Astrocyte of the spinal cord (primary cell): ENCODE data around the gene SLC35E3.

Source experiments
- DNase-seq: peaks from one replicate; pipeline ENCODE4 v3.0.0; 2011; ENCODE audit warnings: low read depth, low spot score
- H3K4me3 ChIP-seq: 2 replicates; pipeline ENCODE4 v1.5.1; 2011; ENCODE audit warnings: low read depth, mild to moderate bottlenecking, low read length, moderate library complexity
- in situ Hi-C: cut with HindIII; loops from 2 replicates; pipeline ENCODE4 v1.10.0; 2017; ENCODE audit warnings: low sequenced_read_pairs
- TF ChIP-seq, protein P1 (sequence below): IDR thresholded peaks from 2 replicates; pipeline ENCODE4 v1.5.1; 2012; ENCODE audit warnings: low read depth, mild to moderate bottlenecking, low read length, inconsistent platforms

SLC35E3 gene

DNA sequence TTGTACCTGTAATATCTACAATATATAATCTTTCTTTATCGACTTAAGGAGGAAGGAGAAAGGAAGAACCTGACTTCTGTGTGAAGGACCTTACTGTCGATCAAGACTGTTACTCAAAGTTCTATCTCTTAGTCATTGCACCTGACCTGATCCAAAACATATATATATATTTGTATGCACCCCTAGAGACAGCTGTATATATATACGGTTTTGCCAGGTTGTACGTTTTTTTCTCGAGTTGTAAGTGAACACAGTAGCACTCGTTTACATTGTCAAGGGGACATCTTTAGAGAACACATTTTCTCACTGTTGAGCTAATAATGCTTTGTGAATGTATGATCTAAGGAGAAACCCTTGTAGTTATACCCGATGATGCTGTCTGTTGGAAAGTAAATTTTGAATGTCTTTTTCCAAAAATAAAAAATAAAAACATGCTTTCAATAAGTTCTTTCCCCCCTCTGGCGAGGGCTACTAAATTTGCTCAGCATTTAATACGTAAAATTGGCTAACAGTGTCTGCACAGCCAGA, 536 bp upstream of the SLC35E3 start:
- TF ChIP-seq, protein P1, sequence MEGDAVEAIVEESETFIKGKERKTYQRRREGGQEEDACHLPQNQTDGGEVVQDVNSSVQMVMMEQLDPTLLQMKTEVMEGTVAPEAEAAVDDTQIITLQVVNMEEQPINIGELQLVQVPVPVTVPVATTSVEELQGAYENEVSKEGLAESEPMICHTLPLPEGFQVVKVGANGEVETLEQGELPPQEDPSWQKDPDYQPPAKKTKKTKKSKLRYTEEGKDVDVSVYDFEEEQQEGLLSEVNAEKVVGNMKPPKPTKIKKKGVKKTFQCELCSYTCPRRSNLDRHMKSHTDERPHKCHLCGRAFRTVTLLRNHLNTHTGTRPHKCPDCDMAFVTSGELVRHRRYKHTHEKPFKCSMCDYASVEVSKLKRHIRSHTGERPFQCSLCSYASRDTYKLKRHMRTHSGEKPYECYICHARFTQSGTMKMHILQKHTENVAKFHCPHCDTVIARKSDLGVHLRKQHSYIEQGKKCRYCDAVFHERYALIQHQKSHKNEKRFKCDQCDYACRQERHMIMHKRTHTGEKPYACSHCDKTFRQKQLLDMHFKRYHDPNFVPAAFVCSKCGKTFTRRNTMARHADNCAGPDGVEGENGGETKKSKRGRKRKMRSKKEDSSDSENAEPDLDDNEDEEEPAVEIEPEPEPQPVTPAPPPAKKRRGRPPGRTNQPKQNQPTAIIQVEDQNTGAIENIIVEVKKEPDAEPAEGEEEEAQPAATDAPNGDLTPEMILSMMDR = no peak
- peak overlapping the region; percentile 69 for H3K4me3 ChIP-seq
- DNase-seq = peak; percentile 1
- in situ Hi-C loops = no loop called here

DNA sequence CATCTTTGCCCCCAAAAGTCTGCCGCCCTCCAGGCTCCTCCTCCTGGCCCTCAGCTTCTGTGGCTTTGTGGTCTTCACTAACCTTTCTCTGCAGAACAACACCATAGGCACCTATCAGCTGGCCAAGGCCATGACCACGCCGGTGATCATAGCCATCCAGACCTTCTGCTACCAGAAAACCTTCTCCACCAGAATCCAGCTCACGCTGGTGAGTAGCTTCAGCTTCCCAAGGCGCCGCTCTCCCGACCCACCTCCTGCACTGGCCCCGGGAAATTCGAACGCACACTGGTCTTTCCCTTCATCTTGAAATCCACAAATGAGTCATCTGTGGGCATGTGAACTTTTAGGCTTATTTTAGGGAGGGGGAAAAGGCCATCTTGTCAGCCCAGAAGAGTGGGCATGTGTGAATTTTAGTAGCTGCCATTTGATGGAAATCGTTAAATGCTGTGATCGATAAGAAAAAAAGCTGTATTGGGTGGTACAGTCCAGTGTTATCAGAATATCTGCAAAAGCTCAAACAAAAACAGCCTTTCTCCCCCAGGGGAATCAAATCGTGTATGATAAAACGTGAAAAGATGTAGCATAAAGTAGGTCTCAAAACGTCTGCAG, 700 bp downstream of the SLC35E3 start:
- TF ChIP-seq, protein P1 = no peak
- peak overlapping the region; percentile 69 for H3K4me3 ChIP-seq
- in situ Hi-C loops = no loop called here
- peak; percentile 72 for DNase-seq

DNA sequence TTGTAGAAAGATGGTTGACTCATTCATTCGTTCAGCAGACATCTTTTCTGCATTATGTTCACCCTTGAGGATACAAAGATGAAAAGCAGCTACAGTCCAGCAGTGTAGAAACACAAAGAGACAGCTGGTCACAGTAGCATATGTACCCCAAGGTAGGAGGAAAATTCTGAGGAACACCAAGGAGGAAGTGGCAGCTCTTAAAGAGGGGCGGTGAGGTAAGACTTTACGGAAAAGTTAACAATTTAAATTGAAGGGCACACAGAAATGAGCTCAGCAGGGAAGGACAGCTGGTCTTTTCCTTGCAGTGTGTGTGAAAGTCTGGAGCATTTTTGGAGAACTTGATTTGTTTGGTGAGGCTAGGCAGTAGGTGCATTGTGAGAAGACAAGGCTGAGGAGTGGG, 3.5 kb downstream of the SLC35E3 start:
- TF ChIP-seq, protein P1 = no peak
- no peak overlapping the region for H3K4me3 ChIP-seq
- in situ Hi-C loops = no loop called here
- no peak for DNase-seq

DNA sequence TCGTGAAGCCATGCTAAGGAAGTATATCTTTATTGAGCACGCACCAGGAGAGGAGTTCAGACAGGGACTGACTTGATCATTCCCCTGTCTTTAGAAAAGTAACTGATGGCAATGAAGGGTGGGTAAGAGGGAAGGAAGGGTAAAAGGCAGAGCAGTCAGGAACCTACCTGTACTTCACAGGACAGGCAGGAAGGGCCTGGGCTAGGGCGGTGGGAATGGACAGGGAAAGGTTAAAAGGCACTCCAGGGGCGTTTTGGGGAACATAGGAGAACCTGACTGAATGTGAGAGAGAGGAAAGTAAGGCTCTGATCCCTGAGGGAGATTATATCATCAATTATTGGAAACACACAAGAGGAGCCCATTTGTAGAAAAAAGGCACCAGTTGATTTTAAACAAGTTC, 3.9 kb downstream of the SLC35E3 start:
- no peak overlapping the region for H3K4me3 ChIP-seq
- DNase-seq = no peak
- TF ChIP-seq, protein P1 = no peak
- in situ Hi-C loops = no loop called here

DNA sequence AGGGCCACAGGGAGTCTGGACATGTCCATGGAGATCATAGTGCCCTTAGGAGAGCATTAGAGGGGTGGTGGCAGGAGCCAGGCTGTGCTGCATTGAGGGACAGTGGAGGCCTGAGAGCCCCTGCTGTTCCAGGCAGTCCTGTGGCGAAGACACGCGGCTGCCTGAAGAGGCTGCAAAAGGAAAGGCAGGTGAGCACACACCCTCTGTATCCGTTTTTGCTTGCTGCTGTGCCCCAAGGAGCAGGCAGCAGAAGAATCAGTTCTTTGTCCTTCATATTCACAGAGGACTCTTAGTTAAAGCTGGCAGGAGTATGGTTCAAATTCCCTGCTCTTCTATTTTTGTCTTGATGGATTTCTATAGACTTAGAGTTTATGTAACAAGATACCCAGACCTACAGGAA, 4.5 kb downstream of the SLC35E3 start:
- H3K4me3 ChIP-seq = no peak overlapping the region
- TF ChIP-seq, protein P1 = no peak
- DNase-seq = no peak
- in situ Hi-C loops = no loop called here

DNA sequence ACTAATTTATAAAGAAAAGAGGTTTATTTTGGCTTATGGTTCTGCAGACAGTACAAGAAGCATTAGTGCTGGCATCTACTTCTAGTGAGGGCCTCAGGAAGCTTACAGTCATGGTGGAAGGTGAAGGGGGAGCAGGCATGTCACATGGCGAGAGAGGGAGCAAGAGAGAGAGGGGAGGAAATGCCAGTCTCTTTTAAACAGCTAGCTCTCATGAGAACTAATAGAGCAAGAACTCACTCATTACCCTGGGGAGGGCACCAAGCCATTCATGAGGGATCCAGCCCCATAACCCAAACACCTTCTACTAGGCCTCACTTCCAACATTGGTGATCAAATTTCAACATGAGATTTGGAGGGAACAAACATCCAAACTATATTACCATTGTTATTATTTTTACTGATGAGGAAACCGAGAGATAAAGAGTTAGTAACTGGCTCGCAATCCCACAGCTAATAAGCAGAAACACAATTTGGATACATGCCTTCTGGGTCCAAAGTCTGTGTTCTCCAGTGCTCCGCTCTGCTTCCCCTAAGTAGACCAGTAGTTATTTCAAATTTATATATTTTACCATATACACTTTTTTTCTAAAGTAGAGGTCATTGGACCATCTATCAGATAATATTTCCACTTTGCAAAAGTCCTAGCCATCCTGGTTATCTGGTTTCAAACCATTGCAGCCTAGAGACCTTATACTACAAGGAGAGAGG, 9.7 kb downstream of the SLC35E3 start:
- H3K4me3 ChIP-seq = no peak overlapping the region
- in situ Hi-C loops = no loop called here
- no peak for DNase-seq
- TF ChIP-seq, protein P1 = no peak
